GM12892 (cell line): ENCODE measurements around the gene CREBRF.

Source experiments
- POLR2A ChIP-seq: IDR thresholded peaks from 2 replicates; pipeline ENCODE4 v1.6.1; 2011; ENCODE audit warnings: low read depth, low read length, control low read depth
- POLR2AphosphoS5 ChIP-seq: IDR thresholded peaks from 2 replicates; pipeline ENCODE4 v1.6.1; 2011; ENCODE audit warnings: low read depth, low read length, control low read depth
- TAF1 ChIP-seq: IDR thresholded peaks from 2 replicates; pipeline ENCODE4 v1.6.1; 2011; ENCODE audit warnings: low read depth, mild to moderate bottlenecking, control low read depth, low read length, borderline replicate concordance

GRCh38 chr5:173011566-173011965 is 44.6 kb upstream of the CREBRF start:
- TF ChIP-seq POLR2A (no peak), POLR2AphosphoS5 (no peak), TAF1 (no peak)
